Body of pancreas (tissue), 4 donors: ENCODE results near the gene STX3. TPM values are rescaled to one million over a fixed set of nuclear protein-coding genes. Genes with fewer than 3 reads are reported as not detected.

Experiments
- ATAC-seq: fragments of 150-250 bp; one replicate; pipeline ENCODE4 v1.9.1; 2016
- DNase-seq, 4 donors: peaks; one replicate each; pipeline ENCODE4 v3.0.0-alpha.2; 2019
- H3K27ac ChIP-seq, 4 donors: fragments of 200-600 bp; sonication (generic); 1 replicate in 3 of 4; 2 replicates in 1 of 4; pipeline versions ENCODE4 v1.5.1 to v1.6.1; 2016 to 2019; ENCODE audit warnings: mild to moderate bottlenecking in 1 of 4, mixed read lengths in 1 of 4, moderate library complexity in 1 of 4
- H3K27me3 ChIP-seq, 2 donors: fragments of 200-600 bp; sonication (generic); one replicate each; pipeline ENCODE4 v1.6.0; 2016; ENCODE audit warnings: mild to moderate bottlenecking in 1 of 2
- H3K36me3 ChIP-seq, 2 donors: fragments of 200-600 bp; sonication (generic); replicated peaks in 1 of 2; 2 replicates each; pipeline ENCODE4 v1.5.1; 2016; ENCODE audit warnings: low read depth in 2 of 2; ENCODE audit not compliant: insufficient read depth in 1 of 2
- H3K4me1 ChIP-seq: fragments of 200-600 bp; sonication (generic); one replicate; pipeline ENCODE4 v1.6.0; 2016
- H3K4me3 ChIP-seq, 2 donors: fragments of 200-600 bp; sonication (generic); 1 replicate in 1 of 2; 2 replicates in 1 of 2; pipeline ENCODE4 v1.5.1; 2016 to 2019
- H3K9me3 ChIP-seq, 3 donors: fragments of 200-600 bp; sonication (generic); 1 replicate in 2 of 3; 2 replicates in 1 of 3; pipeline ENCODE4 v1.5.1; 2016
- CTCF ChIP-seq, 7 experiments: fragments of 450-650 bp in 4 of 7; fragments of 200-600 bp in 3 of 7; sonication (generic) in 3 of 7; IDR thresholded peaks; one replicate each; pipeline ENCODE4 v1.5.1; 2016 to 2019; ENCODE audit warnings: antibody characterized with exemption in 7 of 7
- POLR2A ChIP-seq, 3 donors: fragments of 450-650 bp; IDR thresholded peaks; one replicate each; pipeline ENCODE4 v1.6.1; 2016; ENCODE audit warnings: antibody characterized with exemption in 3 of 3, mild to moderate bottlenecking in 2 of 3
- WGBS, 2 donors: methylation state at CpG; one replicate each; pipeline ENCODE4 v1.1.5; 2017; 5-methylcytosine and 5-hydroxymethylcytosine counted together
- intact Hi-C: fragments of 100-400 bp; cut with DNase I; formaldehyde crosslinking; loops from one replicate; pipeline ENCODE4 v1.15.1; 2023
- total RNA-seq, 2 donors: library from RNA; depleted of rRNA; stranded (reverse); fragments of >200 nt; gene quantifications; one replicate each; pipeline ENCODE4 v1.1.0, GENCODE V29; 2016

The STX3 gene
- 10 to 100 TPM; 31.6 to 56.7 TPM for total RNA-seq

GRCh38 chr11:59754859-59755700 lies at the start of gene STX3:
Gene STX3 (plus strand): TSS chr11:59755376. CDS start chr11:59755606, 230 bp downstream.
- peak within 1 kb of the TSS; percentile 96 to 98 (median 98) for H3K27ac ChIP-seq
- peaks cover 42% of the 10 kb centered on the region for H3K4me1 ChIP-seq
- H3K27me3 ChIP-seq, result no peaks in the 10 kb centered on the region
- TF ChIP-seq POLR2A (IDR thresholded peaks at IDR 0.05), result peak; percentile 29 to 76 (median 37)
- TF ChIP-seq CTCF (IDR thresholded peaks at IDR 0.05), result peak in 1 of 7 experiments; percentile 10
- ATAC-seq (peak; percentile 85), DNase-seq (peak; percentile 75 to 84 (median 77))
- H3K36me3 ChIP-seq, result no peaks in the 10 kb centered on the region
- H3K4me3 ChIP-seq, result peak within 1 kb of the TSS; percentile 53 to 81
- 1% methylated on average over 13 to 65 of the region's 80 CpGs for WGBS, 2 donors
- no peaks in the 10 kb centered on the region for H3K9me3 ChIP-seq
- intact Hi-C loops, result loop anchor here (5.0 kb wide), 1 partner anchor 47 kb away; no protein-coding TSS in a partner anchor

- H3K36me3 ChIP-seq, result no peaks in the 10 kb centered on the region
- H3K27me3 ChIP-seq, result no peaks in the 10 kb centered on the region
- intact Hi-C loops, result no loop called here
- no peaks in the 10 kb centered on the region for H3K9me3 ChIP-seq
- no peak overlapping the region for H3K4me3 ChIP-seq
- no peak for TF ChIP-seq POLR2A (IDR thresholded peaks at IDR 0.05)
- TF ChIP-seq CTCF (IDR thresholded peaks at IDR 0.05), result no peak
- WGBS, 2 donors, result 68 to 75% methylated on average over 5 of the region's 5 CpGs
- DNase-seq, result peak in 2 of 4 donors; percentile 3 to 7
- no peak overlapping the region for H3K27ac ChIP-seq
- no peaks in the 10 kb centered on the region for H3K4me1 ChIP-seq
- no peak for ATAC-seq
Measured at GRCh38 chr11:59706518-59707285, 48.5 kb upstream of the STX3 start.

GRCh38 chr11:59707371-59707770 lies 47.8 kb upstream of the STX3 start:
- H3K36me3 ChIP-seq, result no peaks in the 10 kb centered on the region
- 74 to 89% methylated on average over 1 of the region's 1 CpG for WGBS, 2 donors
- H3K4me3 ChIP-seq, result no peak overlapping the region
- no peak overlapping the region for H3K27ac ChIP-seq
- intact Hi-C loops, result no loop called here
- TF ChIP-seq POLR2A (IDR thresholded peaks at IDR 0.05) (no peak), CTCF (IDR thresholded peaks at IDR 0.05) (no peak)
- H3K9me3 ChIP-seq, result no peaks in the 10 kb centered on the region
- H3K27me3 ChIP-seq, result no peaks in the 10 kb centered on the region
- ATAC-seq (no peak), DNase-seq (no peak)
- no peaks in the 10 kb centered on the region for H3K4me1 ChIP-seq

- no peak overlapping the region for H3K27ac ChIP-seq
- 56 to 61% methylated on average over 1 of the region's 1 CpG for WGBS, 2 donors
- intact Hi-C loops, result no loop called here
- TF ChIP-seq CTCF (IDR thresholded peaks at IDR 0.05), result no peak
- TF ChIP-seq POLR2A (IDR thresholded peaks at IDR 0.05), result no peak
- no peaks in the 10 kb centered on the region for H3K27me3 ChIP-seq
- no peak for ATAC-seq
- H3K9me3 ChIP-seq, result no peaks in the 10 kb centered on the region
- no peak for DNase-seq
- H3K4me1 ChIP-seq, result no peaks in the 10 kb centered on the region
- H3K4me3 ChIP-seq, result no peak overlapping the region
- H3K36me3 ChIP-seq, result no peaks in the 10 kb centered on the region
Measured at GRCh38 chr11:59708537-59708936, 46.6 kb upstream of the STX3 start.
